WTC11 (cell line): ENCODE results near the gene CRYZL1.

ENCODE experiments used
- CTCF ChIP-seq: fragments of 200-600 bp; IDR thresholded peaks from 2 replicates; pipeline ENCODE4 v1.8.0; 2022; ENCODE audit warnings: antibody characterized with exemption
- FOXJ3 ChIP-seq: sonication (generic); formaldehyde crosslinking; IDR thresholded peaks from 2 replicates; pipeline ENCODE4 v1.9.0; 2021; ENCODE audit warnings: missing genetic modification reagents, mild to moderate bottlenecking, borderline replicate concordance
- MAX ChIP-seq: sonication (generic); formaldehyde crosslinking; IDR thresholded peaks from 2 replicates; pipeline ENCODE4 v1.8.0; 2022; ENCODE audit warnings: mild to moderate bottlenecking, missing genetic modification reagents
- PREB ChIP-seq: sonication (generic); formaldehyde crosslinking; IDR thresholded peaks from 2 replicates; pipeline ENCODE4 v1.8.1; 2022; ENCODE audit warnings: mild to moderate bottlenecking, missing genetic modification reagents, moderate library complexity, borderline replicate concordance
- RELA ChIP-seq: sonication (generic); formaldehyde crosslinking; IDR thresholded peaks from 2 replicates; pipeline ENCODE4 v1.8.1; 2022; ENCODE audit warnings: missing genetic modification reagents, mild to moderate bottlenecking, borderline replicate concordance
- USF2 ChIP-seq: sonication (generic); formaldehyde crosslinking; IDR thresholded peaks from 2 replicates; pipeline ENCODE4 v1.8.1; 2023; ENCODE audit warnings: mild to moderate bottlenecking, missing genetic modification reagents, moderate library complexity

- TF ChIP-seq USF2 (CRISPR knock-in tag), result no peak
- TF ChIP-seq CTCF, result no peak
- TF ChIP-seq FOXJ3 (CRISPR knock-in tag), result no peak
- TF ChIP-seq RELA (CRISPR knock-in tag), result no peak
- no peak for TF ChIP-seq PREB (CRISPR knock-in tag)
- no peak for TF ChIP-seq MAX
Observed at GRCh38 chr21:33566514-33566913, 75.0 kb downstream of the CRYZL1 start.
